Sigmoid colon (tissue), 4 donors: ENCODE results near the gene EXTL1.

Source experiments
- EP300 ChIP-seq, 4 donors: sonication (generic); formaldehyde crosslinking; IDR thresholded peaks; one replicate each; pipeline ENCODE4 v1.6.1; 2017; ENCODE audit warnings: antibody characterized with exemption in 4 of 4
- POLR2A ChIP-seq, 2 donors: fragments of 450-650 bp; IDR thresholded peaks; one replicate each; pipeline ENCODE4 v1.6.1; 2016; ENCODE audit warnings: antibody characterized with exemption in 2 of 2, mild to moderate bottlenecking in 2 of 2, moderate library complexity in 2 of 2
- POLR2AphosphoS5 ChIP-seq, 4 donors: sonication (generic); formaldehyde crosslinking; IDR thresholded peaks; one replicate each; pipeline ENCODE4 v1.6.1; 2017; ENCODE audit warnings: antibody characterized with exemption in 4 of 4
- TF ChIP-seq, protein P1 (sequence below), 4 experiments: fragments of 450-650 bp in 3 of 4; fragments of 200-600 bp in 1 of 4; IDR thresholded peaks; one replicate each; pipeline ENCODE4 v1.5.1; 2016 to 2019; ENCODE audit warnings: antibody characterized with exemption in 4 of 4, mild to moderate bottlenecking in 3 of 4, moderate library complexity in 2 of 4

DNA sequence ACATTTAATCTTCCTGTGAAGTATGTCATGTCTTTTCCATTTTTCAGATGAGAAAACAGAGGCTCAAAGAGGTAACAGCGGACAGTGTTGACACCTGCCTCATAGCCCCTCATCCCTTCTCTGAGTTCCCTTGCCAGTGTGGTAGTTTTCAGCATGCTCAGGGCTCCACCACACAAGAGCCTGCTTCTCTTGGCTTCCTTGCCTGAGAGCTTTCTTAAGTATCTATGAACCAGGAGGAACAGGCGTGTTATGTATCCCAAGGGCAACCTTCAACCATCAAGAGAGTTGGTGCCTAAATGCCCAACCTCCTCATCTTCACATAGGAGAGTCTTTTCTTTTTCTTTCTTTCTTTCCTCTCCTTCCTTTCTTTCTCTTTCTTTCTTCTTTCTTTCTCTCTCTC, 17.8 kb upstream of the EXTL1 start:
- TF ChIP-seq EP300 (IDR thresholded peaks at IDR 0.05), result no peak
- TF ChIP-seq, protein P1, sequence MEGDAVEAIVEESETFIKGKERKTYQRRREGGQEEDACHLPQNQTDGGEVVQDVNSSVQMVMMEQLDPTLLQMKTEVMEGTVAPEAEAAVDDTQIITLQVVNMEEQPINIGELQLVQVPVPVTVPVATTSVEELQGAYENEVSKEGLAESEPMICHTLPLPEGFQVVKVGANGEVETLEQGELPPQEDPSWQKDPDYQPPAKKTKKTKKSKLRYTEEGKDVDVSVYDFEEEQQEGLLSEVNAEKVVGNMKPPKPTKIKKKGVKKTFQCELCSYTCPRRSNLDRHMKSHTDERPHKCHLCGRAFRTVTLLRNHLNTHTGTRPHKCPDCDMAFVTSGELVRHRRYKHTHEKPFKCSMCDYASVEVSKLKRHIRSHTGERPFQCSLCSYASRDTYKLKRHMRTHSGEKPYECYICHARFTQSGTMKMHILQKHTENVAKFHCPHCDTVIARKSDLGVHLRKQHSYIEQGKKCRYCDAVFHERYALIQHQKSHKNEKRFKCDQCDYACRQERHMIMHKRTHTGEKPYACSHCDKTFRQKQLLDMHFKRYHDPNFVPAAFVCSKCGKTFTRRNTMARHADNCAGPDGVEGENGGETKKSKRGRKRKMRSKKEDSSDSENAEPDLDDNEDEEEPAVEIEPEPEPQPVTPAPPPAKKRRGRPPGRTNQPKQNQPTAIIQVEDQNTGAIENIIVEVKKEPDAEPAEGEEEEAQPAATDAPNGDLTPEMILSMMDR (IDR thresholded peaks at IDR 0.05), result no peak
- no peak for TF ChIP-seq POLR2A (IDR thresholded peaks at IDR 0.05)
- no peak for TF ChIP-seq POLR2AphosphoS5 (IDR thresholded peaks at IDR 0.05)
